Mesenchymal stem cell (in vitro differentiated cells and primary cell): ENCODE measurements around the gene SLC48A1.

Experiments used
- DNase-seq: peaks from one replicate; pipeline ENCODE4 v3.0.0-alpha.2; 2013
- H2AFZ ChIP-seq: one replicate; pipeline ENCODE4 v1.6.1; 2013; ENCODE audit warnings: low read depth, mild to moderate bottlenecking, control low read depth, inconsistent platforms, low read length, moderate library complexity
- H2AK5ac ChIP-seq: 2 replicates; pipeline ENCODE4 v1.6.1; 2013; ENCODE audit warnings: low read length, moderate library complexity, mild to moderate bottlenecking, inconsistent platforms; ENCODE audit not compliant: severe bottlenecking
- H2BK120ac ChIP-seq: one replicate; pipeline ENCODE4 v1.6.1; 2013; ENCODE audit warnings: low read depth, mild to moderate bottlenecking, inconsistent platforms, low read length, moderate library complexity
- H2BK12ac ChIP-seq, 2 experiments: one replicate each; pipeline ENCODE4 v1.6.1; 2013; ENCODE audit warnings: inconsistent platforms in 2 of 2, low read length in 2 of 2, mild to moderate bottlenecking in 2 of 2, moderate library complexity in 2 of 2, control low read depth in 1 of 2
- H2BK15ac ChIP-seq: one replicate; pipeline ENCODE4 v1.6.1; 2013; ENCODE audit warnings: mild to moderate bottlenecking, low read depth, inconsistent platforms; ENCODE audit not compliant: poor library complexity, severe bottlenecking
- H2BK5ac ChIP-seq: 2 replicates; pipeline ENCODE4 v1.6.1; 2013; ENCODE audit warnings: low read depth, mild to moderate bottlenecking, low read length, control low read depth, inconsistent platforms; ENCODE audit not compliant: poor library complexity, severe bottlenecking
- H3K14ac ChIP-seq, 2 experiments: one replicate each; pipeline ENCODE4 v1.6.1; 2013; ENCODE audit warnings: inconsistent platforms in 2 of 2, low read length in 2 of 2, control low read depth in 1 of 2, mild to moderate bottlenecking in 1 of 2, moderate library complexity in 1 of 2
- H3K18ac ChIP-seq, 2 experiments: one replicate each; pipeline ENCODE4 v1.6.1; 2013; ENCODE audit warnings: inconsistent platforms in 2 of 2, low read length in 2 of 2, control low read depth in 1 of 2, low read depth in 1 of 2, mild to moderate bottlenecking in 1 of 2
- H3K23ac ChIP-seq, 2 experiments: one replicate each; pipeline ENCODE4 v1.6.1; 2013; ENCODE audit warnings: inconsistent platforms in 2 of 2, low read length in 2 of 2, mild to moderate bottlenecking in 2 of 2, moderate library complexity in 2 of 2, control low read depth in 1 of 2
- H3K27ac ChIP-seq: 2 replicates; pipeline ENCODE4 v1.5.1; 2013; ENCODE audit warnings: mild to moderate bottlenecking, moderate library complexity, low read length, control low read depth, inconsistent platforms; ENCODE audit not compliant: poor library complexity, severe bottlenecking
- H3K27me3 ChIP-seq, 2 experiments: 2 replicates each; pipeline versions ENCODE4 v1.6.1 to v1.7.0; 2013; ENCODE audit warnings: low read length in 2 of 2, mild to moderate bottlenecking in 2 of 2, moderate library complexity in 2 of 2, control low read depth in 1 of 2, inconsistent platforms in 1 of 2; ENCODE audit not compliant: control insufficient read depth in 1 of 2, insufficient read depth in 1 of 2
- H3K36me3 ChIP-seq, 2 experiments: 2 replicates each; pipeline versions ENCODE4 v1.6.1 to v1.7.0; 2013; ENCODE audit warnings: low read length in 2 of 2, control low read depth in 1 of 2, inconsistent platforms in 1 of 2, low read depth in 1 of 2, mild to moderate bottlenecking in 1 of 2; ENCODE audit not compliant: insufficient read depth in 2 of 2, control insufficient read depth in 1 of 2
- H3K4ac ChIP-seq, 2 experiments: one replicate each; pipeline ENCODE4 v1.6.1; 2013; ENCODE audit warnings: inconsistent platforms in 2 of 2, low read length in 2 of 2, mild to moderate bottlenecking in 2 of 2, moderate library complexity in 2 of 2, control low read depth in 1 of 2, low read depth in 1 of 2
- H3K4me1 ChIP-seq: 2 replicates; pipeline ENCODE4 v1.6.1; 2013; ENCODE audit warnings: low read depth, low read length, control low read depth; ENCODE audit not compliant: control insufficient read depth, insufficient read depth
- H3K4me2 ChIP-seq: 2 replicates; pipeline ENCODE4 v1.6.1; 2013; ENCODE audit warnings: low read length, mild to moderate bottlenecking, inconsistent platforms; ENCODE audit not compliant: poor library complexity, severe bottlenecking
- H3K4me3 ChIP-seq, 2 experiments: 2 replicates each; pipeline versions ENCODE4 v1.5.1 to v1.7.0; 2013; ENCODE audit warnings: low read length in 2 of 2, mild to moderate bottlenecking in 2 of 2, control low read depth in 1 of 2, low read depth in 1 of 2; ENCODE audit not compliant: insufficient read depth in 1 of 2
- H3K79me1 ChIP-seq: replicated peaks from 2 replicates; pipeline ENCODE4 v1.6.1; 2013; ENCODE audit warnings: mild to moderate bottlenecking, control low read depth, low read length, inconsistent platforms; ENCODE audit not compliant: poor library complexity, severe bottlenecking
- H3K9ac ChIP-seq: 2 replicates; pipeline ENCODE4 v1.7.0; 2013; ENCODE audit warnings: mild to moderate bottlenecking, low read length, moderate library complexity
- H3K9me3 ChIP-seq: 2 replicates; pipeline ENCODE4 v1.7.0; 2013; ENCODE audit warnings: mild to moderate bottlenecking, low read length; ENCODE audit not compliant: control insufficient read depth
- H4K8ac ChIP-seq: one replicate; pipeline ENCODE4 v1.6.1; 2013; ENCODE audit warnings: inconsistent platforms, mild to moderate bottlenecking, low read length, moderate library complexity
- H4K91ac ChIP-seq: one replicate; pipeline ENCODE4 v1.6.1; 2013; ENCODE audit warnings: mild to moderate bottlenecking, low read length, inconsistent platforms
- WGBS: methylation state at CpG from one replicate; pipeline ENCODE4 v1.1.7; 2013; ENCODE audit warnings: mixed read lengths; 5-methylcytosine and 5-hydroxymethylcytosine counted together

The SLC48A1 gene

GRCh38 chr12:47811581-47812484 lies 38.8 kb downstream of the SLC48A1 start:
- Histone ChIP-seq H3K79me1 (no peaks in the 10 kb centered on the region), H2AK5ac (peak overlapping the region; percentile 85), H4K91ac (peak overlapping the region; percentile 96), H2BK12ac (peak overlapping the region; percentile 70 to 90), H4K8ac (no peak overlapping the region), H3K18ac (peak overlapping the region; percentile 58 to 95), H3K27me3 (no peaks in the 10 kb centered on the region), H2BK15ac (peak overlapping the region; percentile 100), H2AFZ (no peak overlapping the region), H3K4me2 (peak overlapping the region; percentile 0), H2BK120ac (peak overlapping the region; percentile 23), H3K14ac (peak overlapping the region in 1 of 2 experiments; percentile 72), H3K4me1 (peaks cover 71% of the 10 kb centered on the region), H2BK5ac (peak overlapping the region; percentile 69), H3K4ac (peak overlapping the region; percentile 52 to 94), H3K9ac (peak overlapping the region; percentile 85), H3K27ac (peak overlapping the region; percentile 94), H3K4me3 (peak overlapping the region in 1 of 2 experiments; percentile 38), H3K23ac (peak overlapping the region in 1 of 2 experiments; percentile 38), H3K9me3 (no peaks in the 10 kb centered on the region), H3K36me3 (peaks cover 15 to 20% of the 10 kb centered on the region in 2 experiments)
- DNase-seq: peak; percentile 85
- WGBS: 53% methylated on average over 13 of the region's 14 CpGs

DNA sequence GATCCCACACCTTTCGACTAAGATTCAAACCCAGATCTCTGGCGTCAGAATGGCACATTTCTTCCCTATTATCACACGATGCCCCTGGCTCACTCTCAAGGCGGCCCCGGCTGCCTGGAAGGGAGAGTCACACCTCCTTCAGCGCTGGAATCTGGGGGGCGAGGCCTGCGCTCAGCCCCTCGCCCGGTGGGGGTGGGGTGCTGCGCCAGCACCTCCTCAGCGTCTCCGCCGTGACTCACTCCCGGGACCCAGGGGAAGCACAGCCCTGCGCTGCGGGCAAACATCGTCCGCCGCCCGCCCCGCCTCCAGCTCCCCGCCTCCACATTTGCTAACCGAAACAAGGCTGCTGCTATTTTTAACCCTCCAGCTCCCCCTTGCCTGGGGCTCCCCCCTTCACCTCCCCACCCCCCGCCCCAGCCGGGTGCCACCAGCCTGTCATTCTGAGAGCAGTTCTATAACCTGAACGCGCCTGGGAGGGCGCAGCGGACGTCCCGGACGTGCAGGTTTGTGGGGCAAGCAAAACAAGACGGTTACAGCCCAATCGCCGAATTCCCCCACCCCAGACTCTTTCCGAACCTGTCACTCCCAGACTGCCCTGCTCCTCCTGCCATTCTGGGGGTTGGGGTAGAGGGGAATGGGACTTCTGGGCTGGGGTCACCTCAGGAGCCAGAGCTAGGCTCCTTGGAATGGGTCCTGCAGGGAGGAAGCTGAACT lies 39.9 kb downstream of the SLC48A1 start:
- H2AFZ ChIP-seq: no peak overlapping the region
- peak overlapping the region; percentile 85 for H3K9ac ChIP-seq
- H2BK5ac ChIP-seq: peak overlapping the region; percentile 93
- H3K79me1 ChIP-seq: no peaks in the 10 kb centered on the region
- peak overlapping the region in 1 of 2 experiments; percentile 73 for H3K14ac ChIP-seq
- H3K36me3 ChIP-seq: peaks cover 12 to 24% of the 10 kb centered on the region in 2 experiments
- peak overlapping the region; percentile 83 for H3K4me2 ChIP-seq
- peak overlapping the region; percentile 81 to 97 for H2BK12ac ChIP-seq
- H3K4ac ChIP-seq: peak overlapping the region; percentile 83 to 84
- H4K8ac ChIP-seq: peak overlapping the region; percentile 80
- WGBS: 2% methylated on average over 24 of the region's 37 CpGs
- H2BK120ac ChIP-seq: peak overlapping the region; percentile 95
- peak overlapping the region; percentile 82 for H2BK15ac ChIP-seq
- H3K4me3 ChIP-seq: peak overlapping the region; percentile 7 to 74
- peak overlapping the region; percentile 96 for H2AK5ac ChIP-seq
- H3K27ac ChIP-seq: peak overlapping the region; percentile 94
- peaks cover 71% of the 10 kb centered on the region for H3K4me1 ChIP-seq
- H3K9me3 ChIP-seq: no peaks in the 10 kb centered on the region
- peak overlapping the region; percentile 91 to 95 for H3K18ac ChIP-seq
- H4K91ac ChIP-seq: peak overlapping the region; percentile 90
- peak; percentile 95 for DNase-seq
- peak overlapping the region in 1 of 2 experiments; percentile 67 for H3K23ac ChIP-seq
- H3K27me3 ChIP-seq: no peaks in the 10 kb centered on the region

- Histone ChIP-seq H3K4me2 (peak overlapping the region; percentile 83), H3K4ac (peak overlapping the region; percentile 83 to 84), H3K27me3 (no peaks in the 10 kb centered on the region), H3K79me1 (no peaks in the 10 kb centered on the region), H3K27ac (peak overlapping the region; percentile 93), H3K4me1 (peaks cover 71% of the 10 kb centered on the region), H2AFZ (no peak overlapping the region), H2BK120ac (peak overlapping the region; percentile 95), H2AK5ac (peak overlapping the region; percentile 96), H2BK15ac (peak overlapping the region; percentile 88), H2BK5ac (peak overlapping the region; percentile 93), H3K23ac (no peak overlapping the region), H3K9ac (peak overlapping the region; percentile 85), H4K91ac (peak overlapping the region; percentile 90), H3K9me3 (no peaks in the 10 kb centered on the region), H3K18ac (peak overlapping the region; percentile 89 to 95), H3K4me3 (peak overlapping the region in 1 of 2 experiments; percentile 74), H3K36me3 (peaks cover 15 to 25% of the 10 kb centered on the region in 2 experiments), H2BK12ac (peak overlapping the region; percentile 81 to 96), H4K8ac (peak overlapping the region; percentile 80), H3K14ac (peak overlapping the region in 1 of 2 experiments; percentile 73)
- peak; percentile 74 for DNase-seq
- WGBS: 39% methylated on average over 9 of the region's 9 CpGs
Measured at GRCh38 chr12:47813511-47814196, 40.6 kb downstream of the SLC48A1 start.
